GM23338 (cell line): ENCODE data around the gene NOL3. TPM values are rescaled to one million over a fixed set of nuclear protein-coding genes. Genes with fewer than 3 reads are reported as not detected.

ENCODE experiments used
- ATAC-seq: fragments of 200-7000 bp; cut with Tn5 transposase; 3 replicates; pipeline ENCODE4 v1.9.1; 2020
- DNase-seq: peaks from one replicate; pipeline ENCODE4 v3.0.0-alpha.2; 2015; ENCODE audit warnings: low spot score
- H2AFZ ChIP-seq: fragments of 200-600 bp; sonication (generic); 2 replicates; pipeline ENCODE4 v1.8.0; 2016; ENCODE audit warnings: antibody characterized with exemption, mild to moderate bottlenecking, moderate library complexity
- H3F3A ChIP-seq: fragments of 200-600 bp; sonication (generic); replicated peaks from 2 replicates; pipeline ENCODE4 v1.8.0; 2017; ENCODE audit warnings: antibody characterized with exemption, mixed run types, low read depth
- H3K27ac ChIP-seq: fragments of 200-600 bp; sonication (generic); 2 replicates; pipeline ENCODE4 v1.6.1; 2016; ENCODE audit warnings: low read depth
- H3K27me3 ChIP-seq: fragments of 200-600 bp; sonication (generic); 2 replicates; pipeline ENCODE4 v1.8.0; 2016; ENCODE audit warnings: mild to moderate bottlenecking, mixed run types, moderate library complexity; ENCODE audit not compliant: insufficient read depth
- H3K36me3 ChIP-seq: fragments of 200-600 bp; sonication (generic); 2 replicates; pipeline ENCODE4 v1.8.0; 2016; ENCODE audit warnings: mild to moderate bottlenecking; ENCODE audit not compliant: insufficient read depth
- H3K4me1 ChIP-seq: fragments of 200-600 bp; sonication (generic); 2 replicates; pipeline ENCODE4 v1.8.0; 2016; ENCODE audit warnings: mild to moderate bottlenecking, moderate library complexity; ENCODE audit not compliant: insufficient read depth
- H3K4me2 ChIP-seq: fragments of 200-600 bp; sonication (generic); 2 replicates; pipeline ENCODE4 v1.7.1; 2017; ENCODE audit warnings: mixed run types
- H3K4me3 ChIP-seq: fragments of 200-600 bp; sonication (generic); 2 replicates; pipeline ENCODE4 v1.6.1; 2016; ENCODE audit warnings: mixed run types
- H3K79me2 ChIP-seq: fragments of 200-600 bp; sonication (generic); replicated peaks from 2 replicates; pipeline ENCODE4 v1.8.0; 2017; ENCODE audit warnings: mild to moderate bottlenecking; ENCODE audit not compliant: insufficient read depth
- H3K9me2 ChIP-seq: fragments of 200-600 bp; sonication (generic); 2 replicates; pipeline ENCODE4 v1.8.0; 2017; ENCODE audit not compliant: insufficient read depth
- H4K20me1 ChIP-seq: fragments of 200-600 bp; sonication (generic); replicated peaks from 2 replicates; pipeline ENCODE4 v1.8.0; 2017; ENCODE audit warnings: mild to moderate bottlenecking; ENCODE audit not compliant: insufficient read depth
- H3K27ac Mint-ChIP-seq: 2 replicates; pipeline ENCODE4 v1.8.0; 2020; ENCODE audit warnings: inconsistent platforms, mild to moderate bottlenecking, moderate library complexity, mixed read lengths
- H3K27me3 Mint-ChIP-seq: 3 replicates; pipeline ENCODE4 v1.8.0; 2022; ENCODE audit warnings: low read depth, mild to moderate bottlenecking, moderate library complexity, mixed read lengths, inconsistent platforms; ENCODE audit not compliant: insufficient read depth, poor library complexity
- H3K36me3 Mint-ChIP-seq: 3 replicates; pipeline ENCODE4 v1.8.0; 2021; ENCODE audit warnings: low read depth, mild to moderate bottlenecking, inconsistent platforms, moderate library complexity, mixed read lengths
- H3K4me1 Mint-ChIP-seq: 3 replicates; pipeline ENCODE4 v1.8.0; 2020; ENCODE audit warnings: mild to moderate bottlenecking, inconsistent platforms, mixed read lengths
- H3K4me3 Mint-ChIP-seq: 3 replicates; pipeline ENCODE4 v1.8.0; 2021; ENCODE audit warnings: moderate library complexity, mild to moderate bottlenecking, inconsistent platforms, mixed read lengths
- H3K9me3 Mint-ChIP-seq: 3 replicates; pipeline ENCODE4 v1.8.0; 2020; ENCODE audit warnings: moderate library complexity, mild to moderate bottlenecking, inconsistent platforms, mixed read lengths
- CREB1 ChIP-seq: fragments of 250-450 bp; sonication (Bioruptor Pico); IDR thresholded peaks from 2 replicates; pipeline ENCODE4 v1.5.0; 2020; ENCODE audit warnings: low read depth, mild to moderate bottlenecking, moderate library complexity
- CTCF ChIP-seq, 2 experiments: fragments of 200-600 bp in 1 of 2; sonication (generic) in 1 of 2; conservative IDR thresholded peaks; 2 replicates each; pipeline versions ENCODE4 v1.5.1 to v1.6.1; 2016 to 2017; ENCODE audit warnings: antibody characterized with exemption in 2 of 2, low read depth in 2 of 2, mild to moderate bottlenecking in 2 of 2, moderate library complexity in 1 of 2
- ETS1 ChIP-seq: IDR thresholded peaks from 2 replicates; pipeline ENCODE4 v1.6.1; 2016; ENCODE audit warnings: antibody characterized with exemption
- EZH2 ChIP-seq: fragments of 200-600 bp; sonication (generic); IDR thresholded peaks from one replicate; pipeline ENCODE4 v1.8.0; 2017; ENCODE audit warnings: antibody characterized with exemption, mild to moderate bottlenecking, low read depth; ENCODE audit not compliant: unreplicated experiment
- EZH2phosphoT487 ChIP-seq: fragments of 200-600 bp; sonication (generic); IDR thresholded peaks from one replicate; pipeline ENCODE4 v1.8.1; 2018; ENCODE audit warnings: antibody characterized with exemption; ENCODE audit not compliant: unreplicated experiment
- JUNB ChIP-seq: IDR thresholded peaks from one replicate; pipeline ENCODE4 v1.6.1; 2016; ENCODE audit warnings: antibody characterized with exemption; ENCODE audit not compliant: unreplicated experiment
- POLR2AphosphoS5 ChIP-seq: IDR thresholded peaks from 2 replicates; pipeline ENCODE4 v1.6.1; 2016; ENCODE audit warnings: antibody characterized with exemption, low read depth
- REST ChIP-seq: IDR thresholded peaks from one replicate; pipeline ENCODE4 v1.6.1; 2018; ENCODE audit warnings: antibody characterized with exemption; ENCODE audit not compliant: unreplicated experiment
- STAT1 ChIP-seq: IDR thresholded peaks from one replicate; pipeline ENCODE4 v1.6.1; 2016; ENCODE audit warnings: antibody characterized with exemption; ENCODE audit not compliant: unreplicated experiment
- ZNF114 ChIP-seq: fragments of 250-450 bp; sonication (Bioruptor Pico); IDR thresholded peaks from 2 replicates; pipeline ENCODE4 v1.5.0; 2020; ENCODE audit warnings: mild to moderate bottlenecking, moderate library complexity
- ZNF331 ChIP-seq: fragments of 250-450 bp; sonication (Bioruptor Pico); IDR thresholded peaks from 2 replicates; pipeline ENCODE4 v1.5.0; 2020; ENCODE audit warnings: low read depth, mild to moderate bottlenecking, moderate library complexity
- ZNF462 ChIP-seq: fragments of 250-450 bp; sonication (Bioruptor Pico); IDR thresholded peaks from 2 replicates; pipeline ENCODE4 v1.5.0; 2020; ENCODE audit warnings: mild to moderate bottlenecking, moderate library complexity
- polyA plus RNA-seq: library from polyadenylated mRNA; unstranded; fragments of >200 nt; fragmentation: Nextera tagmentation; extraction: Ambion mirVana; gene quantifications from 2 replicates; pipeline ENCODE4 v1.2.1, GENCODE V29; 2016
- total RNA-seq: library from RNA; depleted of rRNA; stranded (reverse); fragments of >200 nt; shearing (Covaris generic); gene quantifications from 2 replicates; pipeline ENCODE4 v1.2.3, GENCODE V29; 2014

Gene NOL3
- total and polyA plus RNA-seq, 2 experiments from 2014 or later = 3.3 to 4.0 TPM

- no peaks in the 10 kb centered on the region for H3F3A ChIP-seq
- Mint-ChIP-seq H3K9me3 (no peaks in the 10 kb centered on the region), H3K27me3 (peaks cover 3% of the 10 kb centered on the region), H3K4me1 (no peaks in the 10 kb centered on the region), H3K36me3 (peaks cover 23% of the 10 kb centered on the region), H3K27ac (no peak overlapping the region; the same call in 1 of the 2 replicates), H3K4me3 (no peak overlapping the region)
- no peak overlapping the region for H2AFZ ChIP-seq
- no peak overlapping the region for H3K27ac ChIP-seq
- H3K9me2 ChIP-seq = no peaks in the 10 kb centered on the region
- peaks cover 14% of the 10 kb centered on the region; the same call in 1 of the 2 replicates for H3K36me3 ChIP-seq
- no peaks in the 10 kb centered on the region for H3K27me3 ChIP-seq
- ATAC-seq (no peak), DNase-seq (no peak)
- no peaks in the 10 kb centered on the region for H3K79me2 ChIP-seq
- H3K4me3 ChIP-seq = no peak overlapping the region
- H3K4me2 ChIP-seq = no peak overlapping the region
- TF ChIP-seq EZH2 (no peak), ZNF462 (CRISPR knock-in tag) (no peak), ZNF114 (no peak), ETS1 (no peak), STAT1 (no peak), REST (no peak), ZNF331 (CRISPR knock-in tag) (no peak), EZH2phosphoT487 (no peak), CREB1 (no peak), JUNB (no peak), POLR2AphosphoS5 (no peak), CTCF (conservative IDR thresholded peaks at IDR 0.05; ENCODE audit: low read depth in 2 of 2) (no peak)
- H3K4me1 ChIP-seq = no peaks in the 10 kb centered on the region
- H4K20me1 ChIP-seq = no peaks in the 10 kb centered on the region; the same call in 1 of the 2 replicates
These were observed 41.5 kb upstream of the NOL3 start for GRCh38 chr16:67128887-67129286.
